Memory B cell (primary cell): ENCODE results near the gene CNTNAP2.

Source experiments
- ATAC-seq: fragments of 150-1000 bp; cut with Tn5 transposase; 2 replicates; pipeline ENCODE4 v1.10.0; 2021; ENCODE audit warnings: low read depth, mild to moderate bottlenecking, moderate library complexity
- DNase-seq, 2 donors: peaks; one replicate each; pipeline ENCODE4 v3.0.0; 2022; ENCODE audit warnings: low spot score in 2 of 2
- H3K27ac Mint-ChIP-seq: one replicate; pipeline ENCODE4 v1.8.0; 2022; ENCODE audit warnings: mild to moderate bottlenecking, moderate library complexity, mixed read lengths
- H3K27me3 Mint-ChIP-seq: one replicate; pipeline ENCODE4 v1.8.0; 2022; ENCODE audit warnings: mixed read lengths
- H3K36me3 Mint-ChIP-seq: one replicate; pipeline ENCODE4 v1.8.0; 2022; ENCODE audit warnings: mild to moderate bottlenecking, mixed read lengths
- H3K4me1 Mint-ChIP-seq: one replicate; pipeline ENCODE4 v1.8.0; 2022; ENCODE audit warnings: mixed read lengths
- H3K4me3 Mint-ChIP-seq: one replicate; pipeline ENCODE4 v1.8.0; 2022; ENCODE audit warnings: mild to moderate bottlenecking, moderate library complexity, mixed read lengths
- H3K9me3 Mint-ChIP-seq: one replicate; pipeline ENCODE4 v1.8.0; 2022; ENCODE audit warnings: mixed read lengths

CNTNAP2 gene

DNA sequence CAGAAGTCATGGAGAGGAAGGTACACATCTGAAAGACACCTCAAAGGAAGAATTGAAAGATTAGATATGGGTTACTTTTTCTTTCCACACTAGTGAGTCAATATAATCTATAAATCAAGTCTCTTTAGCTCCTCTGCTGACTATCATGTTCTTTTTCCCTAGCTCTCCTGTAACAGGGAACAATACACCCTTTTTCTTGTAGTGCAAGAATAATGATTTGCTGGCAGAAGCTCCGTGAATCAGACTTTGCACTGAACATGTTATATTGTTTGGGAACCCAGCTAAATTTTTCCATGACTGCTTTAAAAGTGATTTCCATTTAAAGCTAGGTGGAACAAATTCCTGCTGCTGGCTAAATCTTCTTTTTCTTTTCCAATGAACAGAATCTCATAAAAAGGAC, 1717.4 kb downstream of the CNTNAP2 start:
- H3K9me3 Mint-ChIP-seq: peaks cover 6% of the 10 kb centered on the region
- no peak overlapping the region for H3K4me3 Mint-ChIP-seq
- DNase-seq (no peak), ATAC-seq (no peak)
- H3K36me3 Mint-ChIP-seq: no peaks in the 10 kb centered on the region
- no peak overlapping the region for H3K27ac Mint-ChIP-seq
- H3K4me1 Mint-ChIP-seq: no peaks in the 10 kb centered on the region
- no peaks in the 10 kb centered on the region for H3K27me3 Mint-ChIP-seq

DNA sequence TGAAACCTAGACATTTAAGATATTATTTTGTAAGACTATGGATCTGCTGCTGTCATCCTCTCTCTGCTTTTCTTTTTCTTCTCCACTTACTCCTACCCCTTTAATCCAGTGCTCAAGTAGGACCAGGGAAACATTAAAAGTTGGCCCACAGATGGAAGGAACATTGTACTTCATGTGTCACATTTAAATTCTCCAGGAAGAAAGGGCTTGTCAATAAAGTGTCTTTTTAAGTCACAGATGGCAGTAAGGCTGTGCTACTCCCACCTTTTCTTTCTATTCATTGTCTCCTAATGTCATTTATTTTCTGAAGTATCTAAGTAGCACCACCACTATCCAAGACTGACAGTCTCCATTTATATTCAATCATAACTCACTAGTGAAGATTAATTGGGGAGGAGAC, 1736.2 kb downstream of the CNTNAP2 start:
- DNase-seq (no peak), ATAC-seq (no peak)
- Mint-ChIP-seq H3K27ac (no peak overlapping the region), H3K4me1 (no peaks in the 10 kb centered on the region), H3K27me3 (no peaks in the 10 kb centered on the region), H3K4me3 (no peak overlapping the region), H3K9me3 (no peaks in the 10 kb centered on the region), H3K36me3 (no peaks in the 10 kb centered on the region)

DNA sequence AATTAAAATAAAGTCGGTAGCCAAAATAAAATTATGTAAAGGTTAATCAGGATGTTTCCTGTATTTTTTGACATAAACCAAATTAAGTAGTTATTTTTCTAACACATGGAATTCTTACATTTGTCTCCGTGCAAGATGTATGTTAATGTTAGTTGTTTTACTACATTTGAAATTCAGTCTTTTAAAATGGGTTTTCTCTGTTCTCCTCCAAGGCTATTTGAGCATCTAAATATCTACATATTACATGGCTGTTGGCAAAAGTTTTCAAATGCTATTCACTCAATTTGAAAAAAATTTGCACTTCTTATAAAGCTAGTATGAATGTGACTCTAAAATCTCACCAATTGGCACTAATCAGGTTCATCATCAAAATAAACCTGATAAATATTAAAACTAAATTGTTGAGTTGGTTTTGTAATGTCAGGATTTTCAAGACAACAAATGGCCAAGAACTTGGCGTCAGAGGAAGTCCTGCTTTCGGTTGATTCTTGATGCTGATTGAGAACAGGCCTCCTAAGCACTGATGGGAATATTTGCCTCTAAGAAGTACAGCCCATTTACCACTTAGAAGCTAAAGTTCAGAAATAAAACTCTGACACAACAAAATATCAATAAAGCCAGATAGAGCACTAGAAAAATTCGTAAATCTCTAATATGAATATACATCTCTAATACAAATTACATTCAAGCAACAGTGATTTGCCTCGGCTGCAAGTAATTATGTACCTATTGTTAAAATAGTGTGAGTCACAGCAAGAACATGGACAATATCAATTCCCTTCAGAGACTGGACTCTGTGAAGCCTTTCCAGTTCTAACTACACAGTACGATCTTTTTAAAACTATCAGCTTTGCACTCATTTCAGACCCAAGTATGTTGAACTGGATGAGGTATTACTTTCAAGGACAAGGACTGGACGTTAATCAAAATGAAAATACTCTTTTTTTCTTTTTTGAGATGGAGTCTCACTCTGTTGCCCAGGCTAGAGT, 1740.8 kb downstream of the CNTNAP2 start:
- no peaks in the 10 kb centered on the region for H3K36me3 Mint-ChIP-seq
- DNase-seq: no peak
- no peaks in the 10 kb centered on the region for H3K27me3 Mint-ChIP-seq
- H3K27ac Mint-ChIP-seq: no peak overlapping the region
- no peak overlapping the region for H3K4me3 Mint-ChIP-seq
- no peak for ATAC-seq
- H3K9me3 Mint-ChIP-seq: peaks cover 5% of the 10 kb centered on the region
- no peaks in the 10 kb centered on the region for H3K4me1 Mint-ChIP-seq

DNA sequence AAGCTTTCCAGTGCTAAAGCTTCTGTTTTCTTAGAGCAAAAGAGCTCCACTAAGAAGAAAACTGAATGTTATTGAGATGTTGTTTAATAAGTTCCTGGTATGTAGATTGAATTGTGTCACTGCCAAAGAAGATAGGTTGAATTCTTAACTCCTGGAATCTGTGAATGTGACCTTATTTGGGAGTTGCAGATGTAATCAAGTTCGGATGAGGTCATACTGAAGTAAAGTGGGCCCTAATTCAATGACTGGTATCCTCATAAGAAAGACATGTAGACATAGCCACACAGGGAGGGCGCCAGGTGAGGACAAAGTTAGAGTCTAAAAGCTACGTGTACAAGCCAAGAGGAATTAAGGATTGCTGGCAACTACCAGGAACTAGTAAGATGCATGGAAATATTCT, 1741.8 kb downstream of the CNTNAP2 start:
- no peaks in the 10 kb centered on the region for H3K27me3 Mint-ChIP-seq
- peaks cover 5% of the 10 kb centered on the region for H3K9me3 Mint-ChIP-seq
- DNase-seq: no peak
- no peak overlapping the region for H3K27ac Mint-ChIP-seq
- no peak for ATAC-seq
- no peak overlapping the region for H3K4me3 Mint-ChIP-seq
- no peaks in the 10 kb centered on the region for H3K36me3 Mint-ChIP-seq
- H3K4me1 Mint-ChIP-seq: no peaks in the 10 kb centered on the region

DNA sequence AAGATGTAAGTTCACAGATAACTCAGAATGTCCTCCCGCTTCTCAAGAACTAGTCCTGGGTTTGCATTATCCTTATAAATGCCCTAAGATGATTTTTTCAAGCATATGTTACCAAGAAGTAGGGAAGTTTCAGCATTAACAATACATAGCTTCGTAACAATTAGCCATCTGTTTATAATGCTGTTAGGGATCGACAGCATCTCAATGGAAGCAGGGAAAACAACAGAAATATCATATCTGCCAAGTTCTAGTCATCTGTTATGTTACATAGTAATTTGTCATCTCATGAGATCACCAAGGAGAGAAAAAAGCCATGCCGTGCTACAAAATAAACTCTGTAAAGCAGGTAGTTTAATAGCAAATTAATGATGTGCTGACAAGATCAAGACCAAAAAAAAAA, 1742.4 kb downstream of the CNTNAP2 start:
- DNase-seq: no peak
- no peak overlapping the region for H3K4me3 Mint-ChIP-seq
- H3K4me1 Mint-ChIP-seq: no peaks in the 10 kb centered on the region
- no peaks in the 10 kb centered on the region for H3K27me3 Mint-ChIP-seq
- no peak overlapping the region for H3K27ac Mint-ChIP-seq
- peaks cover 5% of the 10 kb centered on the region for H3K9me3 Mint-ChIP-seq
- no peak for ATAC-seq
- no peaks in the 10 kb centered on the region for H3K36me3 Mint-ChIP-seq

DNA sequence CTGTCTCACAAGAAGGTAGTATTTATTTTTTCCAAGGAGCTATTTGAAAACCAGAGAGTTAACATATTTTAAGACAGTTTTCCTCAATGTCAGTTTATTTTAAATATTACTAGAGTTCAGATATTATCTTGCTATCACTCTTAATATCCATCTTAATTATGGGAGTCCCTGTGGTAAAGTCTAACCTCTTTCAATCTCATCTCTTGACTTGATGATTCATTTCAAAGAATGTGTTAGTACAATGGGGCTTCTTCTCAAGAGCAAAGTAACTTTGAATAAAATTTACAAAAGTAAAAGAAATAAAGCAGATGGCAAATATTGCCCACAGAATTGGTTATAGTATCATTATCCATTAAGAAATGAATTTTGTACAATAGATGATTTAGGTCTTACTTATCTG, 1742.9 kb downstream of the CNTNAP2 start:
- DNase-seq: no peak
- Mint-ChIP-seq H3K4me3 (no peak overlapping the region), H3K27ac (no peak overlapping the region), H3K27me3 (no peaks in the 10 kb centered on the region), H3K9me3 (peaks cover 5% of the 10 kb centered on the region), H3K36me3 (no peaks in the 10 kb centered on the region), H3K4me1 (no peaks in the 10 kb centered on the region)
- ATAC-seq: no peak

DNA sequence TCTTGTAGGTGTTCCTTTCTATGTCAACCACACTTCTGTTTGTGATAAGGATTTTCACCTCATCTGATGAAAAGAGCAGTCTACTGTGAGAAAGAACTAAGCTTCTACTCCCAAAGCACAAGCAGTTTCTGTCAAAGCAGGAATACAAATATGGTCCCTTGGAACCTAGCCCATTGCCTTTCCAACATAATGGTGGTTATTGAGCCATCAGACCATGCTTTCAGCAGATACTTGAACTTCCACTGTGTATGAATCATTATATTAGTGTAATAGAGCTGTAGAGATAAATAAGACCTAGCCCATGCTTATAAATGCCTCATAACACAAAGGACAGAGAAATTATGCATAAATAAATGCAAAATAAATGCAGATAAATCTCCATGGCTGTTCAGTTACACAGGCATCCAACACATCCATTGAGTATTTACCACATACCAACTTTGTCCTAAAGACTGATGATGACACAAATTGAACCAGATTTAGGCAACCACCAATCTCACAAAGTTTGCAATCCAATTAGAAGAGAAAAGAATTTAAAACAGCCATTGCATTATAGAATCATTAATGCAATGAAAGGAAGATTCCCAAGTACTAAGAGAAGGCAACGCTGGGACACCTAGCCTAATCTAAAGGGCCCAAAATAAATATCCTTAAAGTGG, 1744.6 kb downstream of the CNTNAP2 start:
- DNase-seq (no peak), ATAC-seq (no peak)
- no peaks in the 10 kb centered on the region for H3K4me1 Mint-ChIP-seq
- no peaks in the 10 kb centered on the region for H3K36me3 Mint-ChIP-seq
- H3K27me3 Mint-ChIP-seq: no peaks in the 10 kb centered on the region
- H3K27ac Mint-ChIP-seq: no peak overlapping the region
- H3K4me3 Mint-ChIP-seq: no peak overlapping the region
- peaks cover 6% of the 10 kb centered on the region for H3K9me3 Mint-ChIP-seq

DNA sequence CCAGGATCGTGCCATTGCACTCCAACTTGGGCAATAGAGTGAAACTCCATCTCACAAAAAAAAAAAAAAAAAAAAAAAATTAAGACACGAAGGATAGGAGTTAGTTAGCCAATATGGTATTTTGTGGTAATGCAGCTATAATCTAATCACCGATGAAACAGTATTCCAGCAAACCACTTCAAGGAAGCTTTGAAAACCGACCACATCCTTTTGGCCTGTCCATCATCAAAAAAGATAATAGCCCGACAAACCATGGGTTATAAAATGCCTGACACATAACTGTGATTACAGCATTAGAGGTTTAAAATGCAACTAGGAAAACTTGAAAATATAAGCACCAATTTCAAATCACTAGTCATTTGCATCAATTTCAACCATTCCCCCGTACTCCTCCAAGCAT, 1745.3 kb downstream of the CNTNAP2 start:
- no peak overlapping the region for H3K4me3 Mint-ChIP-seq
- H3K27me3 Mint-ChIP-seq: no peaks in the 10 kb centered on the region
- no peak overlapping the region for H3K27ac Mint-ChIP-seq
- H3K36me3 Mint-ChIP-seq: no peaks in the 10 kb centered on the region
- DNase-seq: no peak
- no peak for ATAC-seq
- H3K4me1 Mint-ChIP-seq: no peaks in the 10 kb centered on the region
- peaks cover 7% of the 10 kb centered on the region for H3K9me3 Mint-ChIP-seq

DNA sequence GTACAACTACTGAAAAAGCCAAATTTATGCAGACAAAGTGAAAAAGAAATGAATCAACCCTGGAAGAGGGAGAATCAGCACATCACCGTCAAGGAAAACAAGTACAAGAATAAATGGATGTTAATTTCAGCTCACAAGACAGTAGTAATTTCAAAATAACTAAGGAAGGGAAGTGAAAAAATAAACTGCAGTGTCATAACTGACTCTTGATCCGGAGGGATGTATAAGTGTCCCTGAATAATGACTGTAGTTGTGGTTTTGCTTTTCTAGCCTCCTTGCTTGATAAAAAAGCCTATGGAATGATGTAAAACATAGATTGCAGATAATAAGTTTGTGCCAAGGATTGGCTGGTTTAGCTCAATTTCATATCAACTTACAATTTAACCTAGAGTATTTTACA, 1752.9 kb downstream of the CNTNAP2 start:
- no peaks in the 10 kb centered on the region for H3K27me3 Mint-ChIP-seq
- H3K9me3 Mint-ChIP-seq: peaks cover 7% of the 10 kb centered on the region
- no peak for DNase-seq
- no peak for ATAC-seq
- no peaks in the 10 kb centered on the region for H3K36me3 Mint-ChIP-seq
- no peak overlapping the region for H3K27ac Mint-ChIP-seq
- H3K4me3 Mint-ChIP-seq: no peak overlapping the region
- no peaks in the 10 kb centered on the region for H3K4me1 Mint-ChIP-seq

DNA sequence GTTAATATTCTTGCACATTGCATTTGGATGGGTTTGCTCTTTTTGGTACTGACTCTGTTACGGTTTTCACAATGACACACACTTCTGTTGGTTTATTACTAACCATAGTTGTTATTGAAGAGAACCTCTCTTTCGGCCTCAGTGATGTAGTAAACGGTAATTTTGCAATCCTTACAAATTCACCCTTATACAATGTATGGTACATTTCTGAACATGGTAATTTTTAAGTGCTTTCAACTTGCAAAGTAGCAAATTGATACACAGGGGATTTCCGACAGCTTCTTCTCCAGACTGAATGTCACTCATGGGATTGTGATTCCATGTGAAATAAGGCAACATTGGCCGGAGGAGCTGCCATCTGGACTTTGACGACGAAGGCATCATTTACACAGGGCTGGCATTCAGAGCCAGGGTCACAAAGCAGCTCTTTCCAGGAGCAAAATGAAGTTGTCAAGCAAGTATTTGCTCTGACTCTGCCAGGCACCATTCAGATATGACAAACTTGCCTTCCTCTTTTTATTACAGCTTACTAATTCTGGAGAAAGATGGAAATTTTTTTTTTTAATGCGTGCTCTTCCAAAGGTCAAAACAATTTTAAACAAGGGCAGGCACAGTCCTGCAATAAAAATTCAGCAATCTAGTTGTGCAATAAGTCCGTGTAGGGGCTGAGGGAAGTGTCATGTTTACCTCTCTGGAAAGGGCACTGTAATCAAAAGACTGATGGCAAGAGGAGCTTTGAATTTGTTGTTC, 1762.5 kb downstream of the CNTNAP2 start:
- Mint-ChIP-seq H3K27ac (no peak overlapping the region), H3K9me3 (peaks cover 14% of the 10 kb centered on the region), H3K27me3 (no peaks in the 10 kb centered on the region), H3K36me3 (no peaks in the 10 kb centered on the region), H3K4me3 (no peak overlapping the region), H3K4me1 (no peaks in the 10 kb centered on the region)
- ATAC-seq (no peak), DNase-seq (no peak)

DNA sequence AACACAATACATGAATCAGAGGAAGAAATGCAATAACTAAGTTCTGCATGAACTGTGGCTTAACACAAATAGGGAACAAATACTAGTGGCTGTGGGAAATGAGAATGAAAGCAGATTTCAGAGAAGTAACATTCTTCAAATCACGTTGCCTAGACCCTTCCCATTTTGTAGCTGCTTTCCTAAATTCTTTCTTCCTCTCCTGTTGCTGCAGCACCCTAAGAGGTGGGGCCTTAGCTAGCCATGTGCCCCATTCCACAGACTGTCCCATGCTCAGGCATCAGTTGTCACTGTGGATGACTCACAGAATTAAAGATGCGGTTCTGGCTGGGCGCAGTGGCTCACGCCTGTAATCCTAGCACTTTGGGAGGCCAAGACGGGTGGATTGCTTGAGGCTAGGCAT, 1769.3 kb downstream of the CNTNAP2 start:
- Mint-ChIP-seq H3K27me3 (no peaks in the 10 kb centered on the region), H3K27ac (no peak overlapping the region), H3K36me3 (no peaks in the 10 kb centered on the region), H3K4me3 (no peak overlapping the region), H3K9me3 (peaks cover 6% of the 10 kb centered on the region), H3K4me1 (no peaks in the 10 kb centered on the region)
- DNase-seq (no peak), ATAC-seq (no peak)

DNA sequence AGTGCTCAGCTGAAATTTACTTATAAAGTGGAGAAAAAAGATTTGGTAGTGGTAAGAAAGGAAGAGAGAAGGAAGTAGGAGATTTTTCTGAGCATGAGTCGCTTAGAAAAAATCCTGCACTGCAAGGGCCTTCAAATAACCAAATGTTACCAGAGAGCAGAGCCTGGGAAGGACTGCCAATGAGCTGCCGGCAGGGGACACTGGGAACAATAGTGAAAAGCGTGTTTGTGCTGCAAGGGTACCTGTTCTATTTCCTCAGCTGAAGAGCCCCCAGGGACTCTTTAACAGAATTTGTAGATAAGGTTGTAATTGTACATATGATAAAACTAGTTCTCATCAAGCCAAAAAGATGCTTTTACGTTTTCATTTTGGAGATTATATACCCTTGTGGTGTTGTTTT, 1777.7 kb downstream of the CNTNAP2 start:
- ATAC-seq (no peak), DNase-seq (no peak)
- Mint-ChIP-seq H3K4me1 (no peaks in the 10 kb centered on the region), H3K4me3 (no peak overlapping the region), H3K36me3 (no peaks in the 10 kb centered on the region), H3K27me3 (no peaks in the 10 kb centered on the region), H3K9me3 (peaks cover 2% of the 10 kb centered on the region), H3K27ac (no peak overlapping the region)

DNA sequence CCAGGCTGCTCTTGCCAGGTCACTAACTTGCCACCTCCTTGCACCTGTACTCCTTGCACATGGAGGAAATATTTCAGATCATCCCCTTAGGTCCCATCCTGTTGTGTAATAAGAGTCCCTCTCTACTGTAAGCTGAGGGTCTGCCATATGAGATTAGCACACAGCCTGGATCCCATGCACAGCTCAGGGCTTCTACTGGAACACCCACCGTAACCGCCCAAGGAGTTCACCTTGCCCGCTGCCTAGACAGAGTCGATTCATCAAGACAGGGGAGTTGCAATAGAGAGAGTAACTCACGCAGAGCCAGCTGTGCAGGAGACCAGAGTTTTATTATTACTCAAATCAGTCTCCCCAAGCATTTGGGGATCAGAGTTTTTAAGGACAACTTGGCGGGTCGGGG, 1779.5 kb downstream of the CNTNAP2 start:
- ATAC-seq (no peak), DNase-seq (no peak)
- Mint-ChIP-seq H3K9me3 (peaks cover 9% of the 10 kb centered on the region), H3K27me3 (peaks cover 1% of the 10 kb centered on the region), H3K27ac (no peak overlapping the region), H3K36me3 (no peaks in the 10 kb centered on the region), H3K4me1 (no peaks in the 10 kb centered on the region), H3K4me3 (no peak overlapping the region)

DNA sequence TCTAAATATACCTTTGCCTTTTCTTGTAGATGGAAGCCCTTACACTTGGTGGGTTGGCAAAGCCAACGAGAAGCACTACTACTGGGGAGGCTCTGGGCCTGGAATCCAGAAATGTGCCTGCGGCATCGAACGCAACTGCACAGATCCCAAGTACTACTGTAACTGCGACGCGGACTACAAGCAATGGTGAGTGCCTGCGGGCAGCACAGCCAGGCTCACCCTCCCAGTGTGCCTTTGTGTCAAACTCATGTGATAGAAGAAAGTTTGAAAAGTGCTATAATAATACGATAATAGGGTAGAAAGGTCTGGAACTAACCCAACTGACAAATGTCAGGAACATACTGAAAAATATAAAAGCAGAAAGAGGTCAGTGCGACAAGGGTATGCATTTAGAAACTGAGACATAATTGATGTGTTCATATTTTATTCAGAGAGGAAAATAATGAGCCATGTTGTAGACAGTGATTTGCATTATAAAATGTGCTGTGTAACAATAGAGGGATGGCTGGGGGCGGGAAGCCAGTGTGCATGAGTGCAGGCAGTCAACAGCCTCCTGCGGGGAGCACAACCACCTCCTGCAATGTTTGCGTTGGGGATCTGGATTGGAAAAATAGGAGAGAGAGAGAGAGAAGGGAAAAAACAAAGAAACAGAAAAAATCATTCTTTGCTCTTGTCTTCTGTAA, 1787.1 kb downstream of the CNTNAP2 start:
- Mint-ChIP-seq H3K9me3 (peaks cover 9% of the 10 kb centered on the region), H3K36me3 (no peaks in the 10 kb centered on the region), H3K27me3 (peaks cover 1% of the 10 kb centered on the region), H3K4me1 (no peaks in the 10 kb centered on the region), H3K4me3 (no peak overlapping the region), H3K27ac (no peak overlapping the region)
- DNase-seq (no peak), ATAC-seq (no peak)
